ENCODE results near the gene VPS41. TPM values are rescaled to one million over a fixed set of nuclear protein-coding genes. Genes with fewer than 3 reads are reported as not detected.

The VPS41 gene
- total RNA-seq, 1 experiment from 2014 or later: 37.3 TPM

DNA sequence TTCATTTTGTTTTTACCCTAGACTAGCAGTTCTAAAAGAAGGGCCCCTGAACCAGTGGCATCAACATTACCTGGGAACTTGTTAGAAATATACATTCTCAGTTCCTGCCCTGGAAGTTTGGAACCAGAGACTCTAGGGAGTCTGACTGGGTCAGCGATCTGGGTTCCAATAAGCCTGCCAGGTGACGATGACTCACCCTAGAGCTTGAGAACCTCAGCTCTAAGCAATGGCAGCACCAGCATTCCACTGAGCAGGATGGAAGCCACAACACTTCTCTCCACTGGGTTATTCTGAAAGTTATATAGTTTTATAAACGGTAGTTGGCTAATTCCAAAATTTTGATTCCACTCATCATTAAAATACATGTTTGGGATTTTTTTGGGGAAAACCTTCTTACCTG lies 180.8 kb downstream of the VPS41 start:
- Histone ChIP-seq H3K27ac (no peak overlapping the region), H3K36me3 (no peaks in the 10 kb centered on the region), H3K9me3 (replicated peaks) (no peaks in the 10 kb centered on the region), H3K4me1 (peaks cover 28% of the 10 kb centered on the region), H3K27me3 (no peaks in the 10 kb centered on the region), H3K4me3 (no peak overlapping the region)
- peak in 1 of 2 experiments; percentile 19 for DNase-seq

DNA sequence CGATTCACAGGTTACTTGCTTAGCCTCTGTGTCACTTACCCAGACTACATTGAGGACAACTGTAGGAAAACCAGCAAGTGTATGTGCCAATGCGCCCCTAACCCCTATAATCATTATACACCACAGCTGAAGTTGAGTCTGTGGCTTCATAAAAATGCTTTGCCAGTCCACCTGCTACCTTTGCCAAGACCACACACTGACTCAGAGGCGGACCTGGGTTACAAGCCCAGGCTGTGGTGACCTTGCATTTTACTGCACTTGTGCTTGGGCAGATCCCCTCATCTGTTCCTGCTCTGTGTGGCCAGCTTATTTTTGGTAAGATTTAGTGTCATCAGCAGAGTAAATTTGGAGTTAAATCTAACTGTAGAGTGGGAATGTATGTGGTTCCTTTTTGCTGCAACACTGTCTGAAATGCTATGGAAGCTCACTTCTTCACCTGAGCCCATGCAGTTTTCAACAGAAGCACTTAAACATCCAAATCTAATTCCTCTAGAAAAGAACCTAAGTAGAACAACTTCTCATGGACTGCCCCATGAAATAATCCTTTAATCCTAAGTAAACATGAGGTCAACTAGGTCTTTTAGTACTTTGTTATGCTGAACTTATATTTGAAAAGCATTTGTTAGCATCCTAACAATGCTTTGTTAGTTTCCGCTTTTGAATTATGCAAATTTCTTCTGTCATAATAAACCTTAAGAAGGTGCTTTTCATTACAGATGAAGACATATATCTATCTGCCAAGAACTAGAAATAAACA lies 181.6 kb downstream of the VPS41 start:
- Histone ChIP-seq H3K4me3 (no peak overlapping the region), H3K27ac (no peak overlapping the region), H3K4me1 (peaks cover 28% of the 10 kb centered on the region), H3K9me3 (replicated peaks) (no peaks in the 10 kb centered on the region), H3K27me3 (no peaks in the 10 kb centered on the region), H3K36me3 (no peaks in the 10 kb centered on the region)
- DNase-seq: peak; percentile 55 to 70

DNA sequence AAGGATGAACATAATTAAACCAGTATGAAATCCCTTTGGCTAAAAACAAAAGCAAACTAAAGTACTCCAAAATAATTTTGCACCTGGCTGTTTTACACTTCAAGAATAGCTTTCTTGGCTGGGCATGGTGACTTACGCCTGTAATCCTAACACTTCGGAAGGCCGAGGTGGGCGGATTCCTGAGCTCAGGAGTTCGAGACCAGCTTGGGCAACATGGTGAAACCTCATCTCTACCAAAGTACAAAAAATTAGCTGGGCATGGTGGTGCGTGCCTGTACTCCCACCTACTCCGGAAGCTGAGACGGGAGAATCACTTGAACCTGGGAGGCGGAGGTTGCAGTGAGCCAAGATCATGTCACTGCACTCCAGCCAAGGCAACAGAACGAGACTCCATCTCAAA lies 185.7 kb downstream of the VPS41 start:
- no peak for DNase-seq
- no peak overlapping the region for H3K4me3 ChIP-seq
- H3K36me3 ChIP-seq: no peaks in the 10 kb centered on the region
- no peaks in the 10 kb centered on the region for H3K9me3 ChIP-seq (replicated peaks)
- no peak overlapping the region for H3K27ac ChIP-seq
- peaks cover 23% of the 10 kb centered on the region for H3K4me1 ChIP-seq
- no peaks in the 10 kb centered on the region for H3K27me3 ChIP-seq

DNA sequence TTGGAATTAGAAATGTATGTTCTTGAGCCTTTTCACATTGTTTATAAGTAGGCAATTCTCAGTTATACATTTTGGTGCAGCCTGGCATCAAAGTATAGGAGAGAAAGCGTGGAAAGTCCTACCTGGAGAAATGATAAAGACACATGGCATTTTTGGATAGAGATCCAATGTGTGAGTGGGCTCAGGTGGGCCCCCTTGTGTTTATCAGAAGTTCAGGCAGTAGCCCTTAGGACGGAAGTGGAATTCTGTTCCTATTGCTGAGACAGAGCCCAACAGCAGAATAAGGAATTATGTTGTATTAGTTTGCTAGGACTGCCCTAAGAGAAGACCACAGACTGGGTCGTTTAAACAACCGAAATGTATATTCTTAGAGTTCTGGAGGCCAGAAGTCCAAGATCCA lies 192.6 kb downstream of the VPS41 start:
- no peak overlapping the region for H3K27ac ChIP-seq
- no peak overlapping the region for H3K4me3 ChIP-seq
- H3K9me3 ChIP-seq (replicated peaks): 0 out of 2 replicates have a peak, but pooled peaks cover 2% of the 10 kb centered on the region
- no peak for DNase-seq
- H3K4me1 ChIP-seq: no peaks in the 10 kb centered on the region
- no peaks in the 10 kb centered on the region for H3K27me3 ChIP-seq
- H3K36me3 ChIP-seq: no peaks in the 10 kb centered on the region

DNA sequence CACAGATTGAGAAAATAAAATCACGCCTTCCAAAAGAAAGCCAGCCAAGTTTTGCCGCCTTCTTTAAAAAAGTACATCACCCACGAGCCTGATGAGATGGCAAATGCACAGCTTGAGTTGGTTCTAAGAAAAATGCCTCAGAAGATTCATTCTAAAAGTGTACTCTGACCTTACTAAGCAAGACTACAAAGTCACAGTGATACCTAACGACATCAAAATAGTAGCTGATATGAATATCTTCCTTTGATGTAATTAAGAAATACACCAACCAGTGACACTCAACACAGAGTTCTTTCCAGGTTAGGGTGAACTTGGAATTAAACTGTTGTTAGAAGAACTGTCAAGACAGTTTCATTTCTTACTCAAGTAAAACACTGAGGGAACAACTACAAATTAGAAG lies 199.9 kb downstream of the VPS41 start:
- no peaks in the 10 kb centered on the region for H3K4me1 ChIP-seq
- no peaks in the 10 kb centered on the region for H3K27me3 ChIP-seq
- no peak overlapping the region for H3K27ac ChIP-seq
- no peak for DNase-seq
- no peaks in the 10 kb centered on the region for H3K36me3 ChIP-seq
- 0 out of 2 replicates have a peak, but pooled peaks cover 2% of the 10 kb centered on the region for H3K9me3 ChIP-seq (replicated peaks)
- H3K4me3 ChIP-seq: no peak overlapping the region

DNA sequence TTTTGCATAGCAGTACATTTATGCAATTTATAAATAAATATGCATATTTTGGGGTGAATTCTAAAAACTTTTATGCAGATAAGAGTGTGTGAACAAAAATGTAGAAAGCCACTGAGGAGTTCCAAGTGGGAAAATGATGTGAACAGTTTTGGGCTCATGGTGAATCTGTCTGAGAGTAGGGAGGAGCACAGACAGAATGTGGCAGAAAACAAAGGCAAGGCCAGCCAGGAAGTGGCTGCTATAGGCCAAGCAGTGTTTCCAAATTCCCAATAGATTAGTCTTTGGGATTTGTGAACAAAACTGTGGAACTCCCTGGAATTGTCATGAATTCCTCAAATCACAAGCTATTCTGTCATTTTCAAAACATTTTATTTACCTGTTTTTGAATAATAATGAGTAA lies 204.2 kb downstream of the VPS41 start:
- DNase-seq: no peak
- no peaks in the 10 kb centered on the region for H3K4me1 ChIP-seq
- no peak overlapping the region for H3K27ac ChIP-seq
- no peak overlapping the region for H3K4me3 ChIP-seq
- no peaks in the 10 kb centered on the region for H3K36me3 ChIP-seq
- no peaks in the 10 kb centered on the region for H3K27me3 ChIP-seq
- H3K9me3 ChIP-seq (replicated peaks): no peaks in the 10 kb centered on the region

DNA sequence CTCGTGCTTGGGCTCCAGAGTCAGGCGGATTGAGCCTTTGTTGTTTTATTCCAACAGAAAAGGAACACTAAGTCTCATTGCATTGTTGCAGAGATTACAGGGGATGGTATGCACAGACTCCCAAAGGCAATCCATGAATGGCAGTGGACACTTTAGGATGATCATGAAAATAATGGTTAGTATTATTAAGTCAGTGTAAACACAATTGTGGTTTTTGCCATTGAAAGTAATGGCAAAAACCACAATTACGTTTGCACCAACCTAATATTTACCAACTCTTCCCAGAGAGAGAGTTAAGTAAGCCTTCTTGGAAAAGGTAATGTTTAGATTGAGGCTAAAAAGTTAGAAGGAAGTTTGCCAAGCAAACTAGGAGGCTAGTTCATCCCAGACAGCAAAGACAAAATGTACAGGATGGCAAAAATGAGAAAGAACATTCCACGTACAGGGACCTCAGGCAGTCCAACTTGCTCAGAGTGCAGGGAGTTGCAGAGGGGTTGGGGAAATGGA lies 204.9 kb downstream of the VPS41 start:
- DNase-seq: no peak
- H3K36me3 ChIP-seq: no peaks in the 10 kb centered on the region
- no peaks in the 10 kb centered on the region for H3K27me3 ChIP-seq
- no peak overlapping the region for H3K4me3 ChIP-seq
- H3K9me3 ChIP-seq (replicated peaks): no peaks in the 10 kb centered on the region
- H3K4me1 ChIP-seq: no peaks in the 10 kb centered on the region
- no peak overlapping the region for H3K27ac ChIP-seq

DNA sequence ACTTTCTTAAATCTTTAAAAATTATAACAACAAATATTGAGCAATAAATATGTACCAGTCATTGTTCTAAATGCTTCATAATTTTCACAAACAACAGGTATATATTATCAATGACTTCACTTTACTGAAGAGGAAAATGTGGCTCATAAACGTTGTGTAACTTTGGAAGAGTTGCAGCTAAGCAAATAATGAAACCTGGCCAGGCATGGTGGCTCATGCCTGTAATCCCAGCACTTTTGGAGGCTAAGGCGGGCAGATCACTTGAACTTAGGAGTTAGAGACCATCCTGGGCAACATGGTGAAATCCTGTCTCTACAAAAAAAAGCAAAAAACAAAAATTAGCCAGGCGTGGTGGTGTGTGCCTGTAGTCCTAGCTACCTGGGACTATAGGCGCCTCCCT lies 205.9 kb downstream of the VPS41 start:
- no peak overlapping the region for H3K4me3 ChIP-seq
- no peaks in the 10 kb centered on the region for H3K36me3 ChIP-seq
- H3K9me3 ChIP-seq (replicated peaks): no peaks in the 10 kb centered on the region
- DNase-seq: no peak
- H3K27me3 ChIP-seq: no peaks in the 10 kb centered on the region
- no peak overlapping the region for H3K27ac ChIP-seq
- H3K4me1 ChIP-seq: no peaks in the 10 kb centered on the region

DNA sequence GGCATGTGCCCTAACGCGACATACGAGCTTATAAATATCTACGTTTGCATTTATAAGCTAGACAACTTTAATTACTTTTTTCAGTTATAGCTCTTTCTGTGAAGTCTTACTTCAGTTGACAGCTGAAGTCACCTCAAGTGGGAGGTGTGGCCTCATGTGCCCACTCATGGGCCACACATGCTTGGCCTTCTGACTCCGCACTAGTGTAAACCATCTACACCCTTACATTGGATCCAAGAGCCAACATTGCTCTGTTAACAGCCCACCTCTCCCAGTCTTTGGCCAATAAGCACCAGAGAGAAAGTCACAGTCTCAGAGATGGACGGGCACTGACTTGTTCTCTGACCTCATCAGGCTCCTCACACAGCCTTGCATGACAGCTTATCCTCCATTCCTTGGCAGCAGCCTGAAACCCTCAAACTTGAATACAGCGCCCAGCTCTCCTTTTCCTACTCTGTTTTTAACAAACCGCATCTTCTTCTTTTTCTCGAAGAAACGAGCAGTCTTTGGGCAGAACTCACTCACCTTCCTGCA lies 206.9 kb downstream of the VPS41 start:
- no peaks in the 10 kb centered on the region for H3K36me3 ChIP-seq
- H3K27ac ChIP-seq: no peak overlapping the region
- no peaks in the 10 kb centered on the region for H3K9me3 ChIP-seq (replicated peaks)
- no peak overlapping the region for H3K4me3 ChIP-seq
- no peaks in the 10 kb centered on the region for H3K27me3 ChIP-seq
- DNase-seq: no peak
- no peaks in the 10 kb centered on the region for H3K4me1 ChIP-seq

DNA sequence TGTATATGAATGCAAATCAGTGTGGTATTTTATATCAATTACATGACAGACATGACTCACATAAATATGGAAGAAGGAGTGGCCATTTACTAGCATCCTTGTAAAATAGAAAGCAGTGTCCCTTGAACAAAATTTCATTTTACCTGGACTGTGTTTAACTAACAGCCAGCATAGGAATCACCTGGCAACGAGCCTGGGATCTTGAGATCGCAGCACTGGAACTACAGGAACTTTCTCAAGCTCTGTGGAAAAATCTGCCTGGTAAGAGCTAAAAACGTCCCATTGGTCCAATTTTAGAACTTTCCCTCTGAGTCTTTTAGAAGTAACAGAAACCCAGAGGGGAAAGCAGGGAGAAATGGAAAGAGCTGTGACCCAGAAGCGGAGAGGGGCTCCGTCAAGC lies 208.9 kb downstream of the VPS41 start:
- H3K27me3 ChIP-seq: no peaks in the 10 kb centered on the region
- no peak overlapping the region for H3K4me3 ChIP-seq
- H3K4me1 ChIP-seq: no peaks in the 10 kb centered on the region
- DNase-seq: no peak
- H3K9me3 ChIP-seq (replicated peaks): no peaks in the 10 kb centered on the region
- H3K36me3 ChIP-seq: no peaks in the 10 kb centered on the region
- no peak overlapping the region for H3K27ac ChIP-seq

DNA sequence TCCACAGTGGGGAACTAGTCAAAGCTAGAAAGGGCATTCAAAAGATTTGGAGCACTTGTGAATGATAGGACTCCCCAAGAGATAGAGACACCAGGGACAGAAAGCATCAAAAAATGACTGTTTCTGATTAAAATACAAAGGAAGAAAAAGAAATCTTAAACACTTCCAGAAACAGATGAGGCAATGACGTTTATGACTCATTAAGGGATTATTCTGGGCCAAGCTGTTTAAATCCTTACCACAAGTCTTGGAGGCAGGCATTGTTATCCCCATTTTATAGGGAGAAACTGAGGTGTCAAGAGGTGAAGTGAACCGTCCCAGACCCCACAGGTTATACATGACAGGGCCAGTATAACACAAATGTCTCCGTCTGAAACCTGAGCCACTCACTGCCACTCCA lies 209.5 kb downstream of the VPS41 start:
- no peaks in the 10 kb centered on the region for H3K9me3 ChIP-seq (replicated peaks)
- DNase-seq: no peak
- H3K27ac ChIP-seq: no peak overlapping the region
- H3K4me1 ChIP-seq: no peaks in the 10 kb centered on the region
- H3K36me3 ChIP-seq: no peaks in the 10 kb centered on the region
- H3K4me3 ChIP-seq: no peak overlapping the region
- H3K27me3 ChIP-seq: no peaks in the 10 kb centered on the region

DNA sequence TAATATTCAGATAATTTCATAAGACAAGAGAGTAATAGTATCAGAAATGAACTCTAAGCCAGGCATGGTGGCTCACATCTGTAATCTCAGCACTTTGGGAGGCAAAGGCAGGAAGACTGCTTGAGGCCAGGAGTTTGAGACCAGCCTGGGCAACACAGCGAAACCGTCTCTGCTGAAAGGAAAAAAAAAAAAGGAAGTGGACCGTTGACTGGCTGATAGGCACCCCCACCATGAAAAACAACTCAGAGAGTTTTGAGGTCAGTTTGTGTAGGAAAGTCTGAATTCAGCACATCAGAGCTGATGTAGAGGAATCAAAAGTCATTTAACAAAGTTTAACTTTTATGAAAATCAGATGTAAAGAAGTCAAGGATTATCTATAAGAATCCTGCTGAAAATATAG lies 214.7 kb downstream of the VPS41 start:
- Histone ChIP-seq H3K4me3 (no peak overlapping the region), H3K27ac (no peak overlapping the region), H3K36me3 (no peaks in the 10 kb centered on the region), H3K9me3 (replicated peaks) (no peaks in the 10 kb centered on the region), H3K27me3 (0 out of 2 replicates have a peak, but pooled peaks cover 3% of the 10 kb centered on the region), H3K4me1 (no peaks in the 10 kb centered on the region)
- DNase-seq: no peak

DNA sequence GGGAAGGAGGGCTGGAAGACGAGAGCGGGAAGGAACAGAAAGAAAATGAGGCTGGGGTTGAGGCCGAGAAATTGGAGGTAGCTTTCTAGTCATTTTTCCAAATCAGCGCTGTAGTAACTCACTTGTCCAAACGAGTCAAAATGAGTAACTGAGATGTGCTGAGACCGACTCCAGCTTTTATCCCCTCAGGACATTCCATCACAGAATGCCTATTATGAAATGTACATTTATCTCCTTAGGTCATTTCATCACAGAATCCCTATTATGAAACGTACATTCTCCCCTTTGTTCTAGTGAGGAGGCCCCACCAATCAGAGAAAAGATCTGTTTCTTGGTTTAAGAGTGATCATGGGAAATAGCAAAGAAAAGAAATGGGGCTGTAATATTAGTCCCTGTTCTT lies 222.1 kb downstream of the VPS41 start:
- Histone ChIP-seq H3K9me3 (replicated peaks) (no peaks in the 10 kb centered on the region), H3K27me3 (peaks cover 7% of the 10 kb centered on the region; the same call in 1 of the 2 replicates), H3K36me3 (no peaks in the 10 kb centered on the region), H3K4me1 (no peaks in the 10 kb centered on the region), H3K27ac (no peak overlapping the region), H3K4me3 (no peak overlapping the region)
- DNase-seq: no peak

DNA sequence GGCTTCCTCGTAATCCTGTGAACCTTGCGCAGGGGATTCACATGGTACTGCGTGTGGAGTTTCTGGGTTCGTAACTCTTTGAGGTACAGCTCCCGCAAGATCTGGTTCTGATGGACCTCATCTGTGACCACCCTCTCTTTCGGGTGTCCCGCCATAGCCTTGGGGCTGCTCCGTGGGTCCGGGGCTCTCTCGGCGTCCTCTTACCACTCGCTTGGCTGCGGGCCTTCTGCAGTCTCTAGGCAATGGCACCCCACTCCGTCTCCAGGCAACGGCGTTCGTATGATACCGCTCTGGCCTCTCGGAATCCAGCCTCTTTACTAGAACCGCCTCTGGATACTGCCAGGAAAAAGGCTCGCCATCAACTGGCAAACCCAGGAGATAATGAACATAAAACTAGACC lies 223.1 kb downstream of the VPS41 start:
- H3K4me1 ChIP-seq: no peaks in the 10 kb centered on the region
- H3K27me3 ChIP-seq: peaks cover 7% of the 10 kb centered on the region; the same call in 1 of the 2 replicates
- no peak for DNase-seq
- H3K9me3 ChIP-seq (replicated peaks): no peaks in the 10 kb centered on the region
- no peaks in the 10 kb centered on the region for H3K36me3 ChIP-seq
- H3K4me3 ChIP-seq: no peak overlapping the region
- H3K27ac ChIP-seq: no peak overlapping the region

DNA sequence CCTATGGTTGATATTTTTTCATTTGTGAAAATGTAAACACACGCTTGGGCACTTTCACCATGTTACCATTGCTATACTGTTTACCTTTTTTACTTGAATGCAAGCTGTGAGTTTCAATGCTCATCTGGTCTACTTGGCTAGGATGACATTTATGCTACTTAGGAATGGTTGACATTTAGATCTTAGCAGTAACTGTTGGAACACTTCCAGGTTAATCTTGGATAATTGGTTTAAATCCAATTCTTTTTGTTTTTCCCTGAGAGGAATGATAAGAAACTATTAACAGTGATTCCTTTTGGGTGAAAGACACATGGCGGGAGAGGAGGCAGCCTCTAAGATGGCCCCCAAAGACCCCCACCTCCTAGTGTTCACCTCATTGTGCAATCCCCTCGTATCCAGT lies 226.4 kb downstream of the VPS41 start:
- peaks cover 4% of the 10 kb centered on the region; the same call in 1 of the 2 replicates for H3K27me3 ChIP-seq
- H3K9me3 ChIP-seq (replicated peaks): no peaks in the 10 kb centered on the region
- H3K36me3 ChIP-seq: no peaks in the 10 kb centered on the region
- no peak for DNase-seq
- H3K4me3 ChIP-seq: no peak overlapping the region
- no peak overlapping the region for H3K27ac ChIP-seq
- H3K4me1 ChIP-seq: no peaks in the 10 kb centered on the region

DNA sequence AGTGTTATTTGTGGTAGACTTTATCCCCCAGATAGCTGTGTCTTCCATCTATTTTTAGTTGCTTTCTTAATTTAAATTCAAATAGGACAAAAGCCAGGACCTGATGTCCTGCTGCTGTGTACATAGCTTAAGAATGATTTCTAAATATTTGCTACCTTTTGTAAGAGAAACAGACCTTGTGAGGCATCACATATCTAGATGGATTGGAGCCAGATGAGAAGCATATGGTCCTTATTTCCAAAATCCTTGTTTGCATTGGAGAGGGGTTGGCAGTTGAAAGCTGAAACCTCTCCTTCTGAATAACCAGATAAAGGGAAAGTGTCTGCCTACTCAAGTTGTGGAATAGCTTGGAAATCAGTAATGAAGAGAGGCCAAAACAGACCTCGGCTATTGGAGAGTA lies 227.1 kb downstream of the VPS41 start:
- Histone ChIP-seq H3K4me3 (no peak overlapping the region), H3K36me3 (no peaks in the 10 kb centered on the region), H3K27ac (no peak overlapping the region), H3K27me3 (peaks cover 4% of the 10 kb centered on the region; the same call in 1 of the 2 replicates), H3K9me3 (replicated peaks) (no peaks in the 10 kb centered on the region), H3K4me1 (no peaks in the 10 kb centered on the region)
- DNase-seq: no peak

All from SJCRH30 (cell line).